Choroid plexus epithelial cell (primary cell): ENCODE data around the gene FAM3A.

ENCODE experiments used
- DNase-seq: peaks from one replicate; pipeline ENCODE4 v3.0.0-alpha.2; 2010; ENCODE audit warnings: low read depth
- H3K4me3 ChIP-seq: 2 replicates; pipeline ENCODE4 v1.5.1; 2011; ENCODE audit warnings: low read depth, mild to moderate bottlenecking, control low read depth, low read length, moderate library complexity
- CTCF ChIP-seq: conservative IDR thresholded peaks from 2 replicates; pipeline ENCODE4 v1.5.1; 2011; ENCODE audit warnings: low read depth, mild to moderate bottlenecking, control low read depth, inconsistent platforms, low read length, moderate library complexity

Gene FAM3A

GRCh38 chrX:154526901-154527675 is 11.1 kb upstream of the FAM3A start:
- DNase-seq, result peak; percentile 84
- H3K4me3 ChIP-seq, result peak overlapping the region; percentile 45
- TF ChIP-seq CTCF, result peak; percentile 69

- no peak for TF ChIP-seq CTCF
- no peak overlapping the region for H3K4me3 ChIP-seq
- DNase-seq, result no peak
These were observed 9.8 kb upstream of the FAM3A start for GRCh38 chrX:154525606-154526490.

GRCh38 chrX:154519389-154519788 is 3.4 kb upstream of the FAM3A start:
- TF ChIP-seq CTCF, result no peak
- no peak overlapping the region for H3K4me3 ChIP-seq
- no peak for DNase-seq

- peak overlapping the region; percentile 20 for H3K4me3 ChIP-seq
- DNase-seq, result no peak
- TF ChIP-seq CTCF, result no peak
These were observed 1.2 kb upstream of the FAM3A start for GRCh38 chrX:154517101-154517781.

GRCh38 chrX:154516656-154517100 is 646 bp upstream of the FAM3A start:
- peak overlapping the region; percentile 53 for H3K4me3 ChIP-seq
- TF ChIP-seq CTCF, result no peak
- peak; percentile 81 for DNase-seq

GRCh38 chrX:154515090-154515965 is 704 bp downstream of the FAM3A start:
- no peak for DNase-seq
- TF ChIP-seq CTCF, result no peak
- H3K4me3 ChIP-seq, result peak overlapping the region; percentile 67
